ENCODE data around the gene CSH1.

- no peak for TF ChIP-seq MAFK (IDR thresholded peaks at IDR 0.05; ENCODE audit: partially characterized antibody)
- no peak for TF ChIP-seq CTCF (IDR thresholded peaks at IDR 0.05)
- no peak for TF ChIP-seq HMGXB4 (CRISPR knock-in tag; IDR thresholded peaks at IDR 0.05; ENCODE audit: borderline replicate concordance)
- no peak for TF ChIP-seq POLR2A (IDR thresholded peaks at IDR 0.05; ENCODE audit: low read length)
- TF ChIP-seq ZNF302 (CRISPR knock-in tag; IDR thresholded peaks at IDR 0.05) = no peak
- TF ChIP-seq EP300 (IDR thresholded peaks at IDR 0.05) = no peak
- TF ChIP-seq CEBPB (IDR thresholded peaks at IDR 0.05) = no peak
These were observed 20.3 kb upstream of the CSH1 start for GRCh38 chr17:63916566-63917185.

Measured in A549 (cell line).